Medulla oblongata (tissue), 1 donor: ENCODE data around the gene KEAP1.

ENCODE experiments used
- DNase-seq: peaks from one replicate; pipeline ENCODE4 v3.0.0-alpha.2; 2015; ENCODE audit errors: extremely low spot score

Gene KEAP1

GRCh38 chr19:10523135-10523636, 20.0 kb upstream of the KEAP1 start:
- no peak for DNase-seq

DNA sequence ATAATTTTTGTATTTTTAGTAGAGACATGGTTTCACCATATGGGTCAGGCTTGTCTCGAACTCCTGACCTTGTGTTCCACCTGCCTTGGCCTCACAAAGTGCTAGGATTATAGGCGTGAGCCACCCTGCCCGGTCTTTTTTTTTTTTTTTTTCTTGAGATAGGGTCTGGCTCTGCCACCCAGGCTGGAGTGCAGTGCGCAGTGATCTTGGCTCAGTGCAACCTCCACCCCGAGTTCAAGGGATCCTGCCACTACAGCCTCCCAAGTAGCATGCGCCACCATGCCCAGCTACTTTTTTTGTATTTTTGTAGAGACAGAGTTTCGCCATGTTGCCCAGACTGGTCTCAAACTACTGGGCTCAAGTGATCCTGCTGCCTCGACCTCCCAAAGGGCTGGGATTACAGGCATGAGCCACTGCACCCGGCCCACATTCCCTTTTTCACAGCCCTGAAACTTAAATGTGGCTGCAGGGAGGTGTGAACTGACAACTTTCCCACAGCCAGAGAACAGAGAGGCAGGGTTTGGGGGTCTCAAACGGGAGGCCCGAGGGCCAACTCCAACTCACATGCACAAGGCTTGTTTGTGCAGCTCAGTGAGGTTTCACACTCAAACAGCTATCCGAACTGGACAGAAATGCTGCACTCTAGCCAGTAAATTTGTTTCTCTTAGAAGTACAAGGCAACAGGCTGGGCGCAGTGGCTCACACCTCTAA, 18.5 kb upstream of the KEAP1 start:
- no peak for DNase-seq

GRCh38 chr19:10520652-10521318, 17.6 kb upstream of the KEAP1 start:
- DNase-seq, result no peak

DNA sequence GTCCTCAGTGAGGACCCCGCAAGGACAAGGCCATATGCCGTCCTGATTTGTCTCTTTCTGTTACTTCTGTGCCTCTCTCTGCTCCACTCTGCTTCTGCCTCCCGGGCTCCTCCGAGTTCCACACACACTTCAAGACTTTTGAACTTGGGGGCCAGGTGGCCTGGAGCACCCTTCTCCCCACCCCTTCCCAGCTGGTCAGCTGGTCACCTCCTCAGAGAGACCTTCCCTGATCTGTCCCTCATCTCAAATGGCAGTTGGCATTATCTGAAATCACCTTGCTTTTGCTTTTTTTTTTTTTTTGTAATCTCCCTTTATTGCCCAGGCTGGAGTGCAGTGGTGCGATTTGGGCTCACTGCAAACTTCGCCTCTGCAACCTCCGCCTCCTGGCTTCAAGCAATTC, 16.3 kb upstream of the KEAP1 start:
- no peak for DNase-seq

- DNase-seq, result peak; percentile 55
Observed at GRCh38 chr19:10518444-10519361, 15.5 kb upstream of the KEAP1 start.

- DNase-seq, result peak; percentile 53
Observed at GRCh38 chr19:10517760-10518443, 14.7 kb upstream of the KEAP1 start.

GRCh38 chr19:10517361-10517759, 14.2 kb upstream of the KEAP1 start, which contains the start of gene S1PR5:
S1PR5 (minus strand) TSS chr19:10517447; CDS start chr19:10515011, 2,436 bp downstream.
- peak; percentile 91 for DNase-seq

DNA sequence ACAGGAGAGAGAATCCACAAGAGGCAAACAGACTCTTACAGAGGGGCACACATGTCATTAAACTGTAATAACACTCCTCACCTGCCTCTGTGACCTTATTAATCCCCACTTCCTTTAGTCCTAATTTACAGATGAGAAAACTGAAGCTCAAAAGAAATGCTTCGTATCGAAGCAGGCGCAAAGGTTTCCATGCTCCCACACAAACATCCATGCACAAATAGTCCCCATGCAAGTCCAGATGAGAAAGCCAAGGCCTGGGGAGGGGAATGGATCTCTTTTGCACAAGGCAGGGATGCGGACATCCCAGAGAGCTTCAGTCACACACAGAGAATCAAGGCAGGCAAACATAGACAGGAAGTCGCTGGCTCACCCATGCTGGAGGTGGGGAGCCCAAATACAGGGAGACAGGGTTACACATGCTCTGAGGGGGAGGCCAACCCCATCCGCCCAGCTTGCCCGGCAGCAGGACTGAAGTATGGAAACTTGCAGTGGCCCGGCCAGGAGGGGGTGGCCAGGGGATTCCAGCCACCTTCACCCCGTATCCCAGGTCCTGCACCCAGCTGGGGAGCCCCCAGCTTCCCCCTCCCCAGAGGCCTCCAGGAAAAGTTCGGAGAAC, 13.6 kb upstream of the KEAP1 start:
- peak; percentile 37 for DNase-seq

DNA sequence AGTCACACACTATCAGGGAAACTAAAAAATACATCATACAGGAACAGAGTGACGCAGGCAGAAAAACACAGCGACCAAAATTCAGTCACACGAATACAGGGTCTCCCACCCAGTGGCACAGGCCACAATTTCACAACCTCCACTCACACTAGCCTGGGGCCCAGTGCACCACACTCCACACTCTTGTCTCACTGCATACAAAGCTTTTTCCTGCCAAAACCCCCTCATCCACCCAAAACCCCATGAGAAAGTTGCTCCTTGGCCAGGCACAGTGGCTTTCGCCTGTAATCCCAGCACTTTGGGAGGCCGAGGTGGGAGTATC, 12.9 kb upstream of the KEAP1 start:
- DNase-seq, result no peak

DNA sequence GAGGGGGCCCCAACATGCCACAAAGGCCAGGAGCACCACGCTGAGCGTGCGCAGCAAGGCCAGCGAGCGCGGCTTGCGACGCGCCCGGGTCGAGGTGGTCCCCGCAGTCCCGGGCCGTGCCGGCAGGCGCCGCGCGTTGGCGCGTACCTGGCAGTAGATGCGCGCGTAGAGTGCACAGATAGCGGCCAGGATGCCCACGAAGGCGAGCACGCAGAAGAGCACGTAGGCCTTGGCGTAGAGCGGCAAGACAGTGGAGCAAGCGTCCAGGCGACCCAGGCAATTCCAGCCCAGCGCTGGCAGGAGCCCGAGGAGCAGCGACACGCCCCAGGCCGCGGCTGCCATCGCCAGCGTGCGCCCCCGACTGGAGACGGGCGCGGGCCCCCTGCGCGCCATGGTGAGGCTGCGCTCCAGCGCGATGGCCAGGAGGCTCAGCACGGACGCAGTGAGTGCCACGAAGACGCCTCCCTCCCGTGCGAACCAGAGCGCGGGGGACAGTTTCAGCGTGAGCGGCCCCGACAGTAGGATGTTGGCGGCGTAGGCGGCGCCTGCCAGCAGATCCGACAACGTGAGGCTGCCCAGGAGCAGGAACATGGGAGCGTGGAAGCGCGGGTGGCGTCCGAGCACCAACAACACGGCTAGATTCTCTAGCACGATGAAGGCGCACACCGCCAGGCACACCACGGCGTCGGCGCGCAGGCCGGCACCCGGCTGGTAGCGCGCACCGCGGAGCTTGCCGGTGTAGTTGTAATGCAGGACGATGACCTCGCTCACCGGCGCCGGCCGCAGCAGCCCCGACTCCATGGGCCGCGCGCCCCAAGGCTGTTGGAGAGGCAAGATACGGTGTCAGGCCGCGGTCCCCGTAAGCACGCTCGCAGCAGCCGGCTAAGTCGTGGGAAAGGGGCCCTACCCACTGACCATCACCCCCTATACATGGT, 11.3 kb upstream of the KEAP1 start:
- no peak for DNase-seq

DNA sequence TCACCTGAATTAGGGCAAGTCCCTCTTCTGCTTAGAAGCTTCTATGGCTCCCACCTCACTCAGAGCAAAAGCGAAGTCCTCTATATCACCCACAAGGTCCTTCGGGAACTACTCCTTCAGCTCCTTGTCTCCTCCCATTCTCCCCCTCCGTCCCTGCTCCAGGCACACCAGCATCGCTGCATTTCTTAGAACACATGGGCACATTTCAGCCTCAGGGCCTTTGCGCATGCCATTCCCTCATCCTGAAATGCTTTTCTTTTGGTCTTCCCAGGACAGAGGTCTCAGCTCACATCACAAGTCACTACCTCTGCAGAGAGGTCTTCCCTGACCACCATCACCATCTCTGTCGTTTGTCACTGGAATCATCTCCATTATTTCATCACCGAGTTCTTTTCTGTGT, 10.1 kb upstream of the KEAP1 start:
- DNase-seq, result no peak

DNA sequence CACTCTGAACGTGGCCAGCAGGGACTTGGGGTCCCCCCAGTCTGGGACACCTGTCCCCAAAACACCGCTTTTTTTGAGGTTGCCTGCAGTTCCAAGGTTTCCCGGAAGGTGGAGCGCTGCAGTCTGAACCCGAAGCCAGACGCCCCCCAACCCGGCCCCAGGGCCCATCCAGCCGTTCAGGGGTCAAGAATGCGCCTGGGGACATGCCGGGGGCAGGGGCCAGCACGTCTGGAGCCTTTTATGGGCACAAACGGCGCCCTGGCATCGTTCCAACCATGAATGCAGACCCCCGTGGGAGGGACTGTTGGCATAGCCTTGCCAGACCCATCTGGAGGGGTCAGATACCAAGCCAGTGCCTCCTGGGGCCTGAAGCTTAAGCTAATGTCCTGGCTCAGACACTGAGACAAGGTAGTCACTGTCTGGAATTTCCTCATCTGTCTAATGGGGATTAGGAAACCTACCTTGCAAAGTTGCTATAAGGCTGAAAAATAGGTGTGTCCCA, 7.2 kb upstream of the KEAP1 start:
- no peak for DNase-seq

- no peak for DNase-seq
Observed at GRCh38 chr19:10508707-10509106, 5.6 kb upstream of the KEAP1 start.

GRCh38 chr19:10508036-10508435, 4.9 kb upstream of the KEAP1 start:
- no peak for DNase-seq

GRCh38 chr19:10505583-10506229, 2.5 kb upstream of the KEAP1 start:
- peak; percentile 77 for DNase-seq

DNA sequence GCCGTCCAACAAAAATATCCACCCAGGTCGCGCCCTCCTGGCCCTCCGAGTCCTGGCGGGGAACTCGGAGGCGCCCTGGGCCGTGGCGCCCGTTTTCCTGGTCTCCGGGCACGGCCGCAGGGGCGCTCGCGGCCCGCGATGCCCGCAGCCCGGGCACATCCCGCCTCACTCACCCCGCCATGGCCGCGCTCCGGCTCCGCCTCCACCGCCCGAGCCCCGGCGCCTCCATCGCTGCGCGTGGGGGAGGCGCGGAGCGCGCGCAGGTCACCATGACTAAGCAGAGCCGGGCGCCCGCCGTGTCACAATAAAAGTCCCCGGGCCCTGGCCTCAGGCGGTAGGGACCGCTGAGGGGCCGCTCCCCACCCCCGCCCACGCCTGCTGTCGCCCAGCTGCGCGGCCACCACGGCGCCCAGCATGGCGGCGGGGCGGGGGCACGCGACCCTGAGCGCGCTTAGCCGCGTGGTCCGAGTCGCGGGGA, 593 bp downstream of the KEAP1 start:
- peak; percentile 92 for DNase-seq

- peak; percentile 79 for DNase-seq
Observed at GRCh38 chr19:10501971-10502523, 1.1 kb downstream of the KEAP1 start.

DNA sequence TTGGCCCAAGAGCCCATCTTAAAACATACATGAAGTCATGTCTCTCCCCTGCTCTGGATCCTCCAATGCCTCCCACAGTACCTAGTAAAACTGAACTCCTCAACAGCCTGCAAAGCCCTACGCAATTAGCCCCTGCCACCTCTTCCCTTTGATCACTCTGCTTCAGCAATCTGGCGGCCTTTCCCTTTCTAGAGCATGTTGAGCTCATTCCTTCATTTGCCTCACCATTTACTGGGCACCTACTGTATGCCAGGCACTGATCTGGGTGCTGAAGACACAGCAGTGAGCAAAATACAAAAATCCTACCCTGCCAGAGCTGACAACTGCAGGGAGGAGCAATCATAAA, 2.9 kb downstream of the KEAP1 start:
- no peak for DNase-seq
